DND-41 (cell line): ENCODE data around the gene POU3F2.

ENCODE experiments used
- CTCF ChIP-seq: IDR thresholded peaks from 2 replicates; pipeline ENCODE4 v1.5.1; 2012; ENCODE audit warnings: borderline replicate concordance, low read length, moderate library complexity, mild to moderate bottlenecking; ENCODE audit not compliant: poor library complexity, severe bottlenecking; ENCODE audit errors: extremely low read depth
- EZH2 ChIP-seq: IDR thresholded peaks from 3 replicates; pipeline ENCODE4 v1.6.1; 2012; ENCODE audit warnings: borderline replicate concordance, low read depth, mild to moderate bottlenecking, moderate library complexity, low read length, inconsistent platforms; ENCODE audit not compliant: severe bottlenecking

DNA sequence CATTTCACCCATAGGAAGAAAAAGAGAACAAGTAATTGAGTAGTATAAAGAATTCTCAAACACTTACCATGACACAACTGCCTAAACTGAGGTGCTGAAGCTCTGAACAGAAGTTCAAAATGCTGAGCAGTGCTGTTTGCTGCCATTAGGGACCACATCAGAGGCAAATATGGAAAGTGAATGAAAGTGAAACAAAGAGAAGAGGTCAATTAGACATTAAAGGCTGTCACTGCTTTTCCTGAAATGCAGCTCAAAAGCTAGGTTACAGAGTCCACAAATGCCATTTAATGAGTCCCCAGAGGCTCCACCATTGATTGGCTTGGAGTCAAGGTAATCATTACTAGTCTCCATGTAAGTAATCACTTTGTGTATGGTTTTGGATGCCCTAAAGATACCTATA lies 46.1 kb downstream of the POU3F2 start:
- TF ChIP-seq CTCF (no peak), EZH2 (no peak)
